Astrocyte (in vitro differentiated cells and primary cell): ENCODE data around the gene NEDD9. TPM values are rescaled to one million over a fixed set of nuclear protein-coding genes. Genes with fewer than 3 reads are reported as not detected.

Source experiments
- DNase-seq: peaks from one replicate; pipeline ENCODE4 v3.0.0-alpha.2; 2010; ENCODE audit warnings: low read depth
- FAIRE-seq: peaks from 2 replicates; lab custom pipeline; 2011; peaks lifted over from hg19 to GRCh38; lab: Jason Lieb, UNC
- H2AFZ ChIP-seq: 2 replicates; pipeline ENCODE4 v1.6.0; 2012; ENCODE audit warnings: low read depth, low read length, inconsistent platforms
- H3K27ac ChIP-seq: 2 replicates; pipeline ENCODE4 v1.5.1; 2011; ENCODE audit warnings: low read depth, low read length, inconsistent platforms
- H3K27me3 ChIP-seq: 2 replicates; pipeline ENCODE4 v1.6.0; 2011; ENCODE audit warnings: low read length, inconsistent platforms; ENCODE audit not compliant: insufficient read depth
- H3K36me3 ChIP-seq: 2 replicates; pipeline ENCODE4 v1.5.1; 2011; ENCODE audit warnings: low read length, inconsistent platforms; ENCODE audit not compliant: insufficient read depth
- H3K4me1 ChIP-seq: 2 replicates; pipeline ENCODE4 v1.5.1; 2011; ENCODE audit warnings: low read length, inconsistent platforms; ENCODE audit not compliant: insufficient read depth
- H3K4me2 ChIP-seq: 2 replicates; pipeline ENCODE4 v1.6.0; 2012; ENCODE audit warnings: low read length, inconsistent platforms
- H3K4me3 ChIP-seq: 2 replicates; pipeline ENCODE4 v1.5.1; 2011; ENCODE audit warnings: low read depth, mild to moderate bottlenecking, low read length, inconsistent platforms; ENCODE audit not compliant: insufficient read depth
- H3K79me2 ChIP-seq: 2 replicates; pipeline ENCODE4 v1.6.0; 2012; ENCODE audit warnings: mild to moderate bottlenecking, low read length, inconsistent platforms; ENCODE audit not compliant: insufficient read depth
- H3K9ac ChIP-seq: 2 replicates; pipeline ENCODE4 v1.6.0; 2012; ENCODE audit warnings: mild to moderate bottlenecking, low read length, inconsistent platforms
- H3K9me3 ChIP-seq: 2 replicates; pipeline ENCODE4 v1.5.1; 2012; ENCODE audit warnings: low read depth, mild to moderate bottlenecking, low read length, inconsistent platforms; ENCODE audit not compliant: insufficient read depth
- H4K20me1 ChIP-seq: 2 replicates; pipeline ENCODE4 v1.6.0; 2012; ENCODE audit warnings: low read length, inconsistent platforms; ENCODE audit not compliant: insufficient read depth
- H3K27ac Mint-ChIP-seq: one replicate; pipeline ENCODE4 v1.8.0; 2021; ENCODE audit warnings: mild to moderate bottlenecking, mixed read lengths; ENCODE audit not compliant: unreplicated experiment
- H3K27me3 Mint-ChIP-seq: one replicate; pipeline ENCODE4 v1.8.0; 2021; ENCODE audit warnings: low read depth, mixed read lengths; ENCODE audit not compliant: unreplicated experiment
- H3K36me3 Mint-ChIP-seq: one replicate; pipeline ENCODE4 v1.8.0; 2021; ENCODE audit warnings: low read depth, mixed read lengths; ENCODE audit not compliant: unreplicated experiment
- H3K4me1 Mint-ChIP-seq: one replicate; pipeline ENCODE4 v1.8.0; 2021; ENCODE audit warnings: low read depth, mixed read lengths; ENCODE audit not compliant: unreplicated experiment
- H3K4me3 Mint-ChIP-seq: one replicate; pipeline ENCODE4 v1.8.0; 2021; ENCODE audit warnings: mild to moderate bottlenecking, moderate library complexity, mixed read lengths; ENCODE audit not compliant: unreplicated experiment
- H3K9me3 Mint-ChIP-seq: one replicate; pipeline ENCODE4 v1.8.0; 2021; ENCODE audit warnings: mild to moderate bottlenecking, mixed read lengths; ENCODE audit not compliant: unreplicated experiment
- CTCF ChIP-seq: IDR thresholded peaks from 2 replicates; pipeline ENCODE4 v1.5.1; 2011; ENCODE audit warnings: low read depth, mild to moderate bottlenecking, inconsistent platforms, low read length, moderate library complexity; ENCODE audit not compliant: insufficient read depth
- EZH2 ChIP-seq: IDR thresholded peaks from 2 replicates; pipeline ENCODE4 v1.6.1; 2012; ENCODE audit warnings: mild to moderate bottlenecking, low read length, inconsistent platforms; ENCODE audit not compliant: insufficient read depth
- total RNA-seq: library from RNA; stranded (reverse); gene quantifications from 2 replicates; pipeline ENCODE4 v1.2.1, GENCODE V29; 2021

NEDD9 gene
- total RNA-seq, 1 donor from 2014 or later = 39.6 TPM

- FAIRE-seq = no peak
- H3K36me3 ChIP-seq = peaks cover 23% of the 10 kb centered on the region
Observed at GRCh38 chr6:11214084-11214833, 18.2 kb downstream of the NEDD9 start.

GRCh38 chr6:11213422-11214021, 18.9 kb downstream of the NEDD9 start:
- H3K36me3 ChIP-seq = peaks cover 27% of the 10 kb centered on the region
- DNase-seq = no peak
- no peak for TF ChIP-seq EZH2
- no peak for TF ChIP-seq CTCF
- H3K9ac ChIP-seq = peak overlapping the region; percentile 36
- H3K27ac ChIP-seq = peak overlapping the region; percentile 98
- Mint-ChIP-seq H3K27me3 (no peaks in the 10 kb centered on the region), H3K9me3 (peaks cover 4% of the 10 kb centered on the region), H3K4me1 (peaks cover 54% of the 10 kb centered on the region), H3K36me3 (peaks cover 26% of the 10 kb centered on the region), H3K4me3 (no peak overlapping the region), H3K27ac (no peak overlapping the region)
- peaks cover 84% of the 10 kb centered on the region for H3K4me1 ChIP-seq
- no peaks in the 10 kb centered on the region for H3K9me3 ChIP-seq
- no peak for FAIRE-seq
- no peak overlapping the region for H3K4me3 ChIP-seq
- no peak overlapping the region for H2AFZ ChIP-seq
- peak overlapping the region; percentile 17 for H3K4me2 ChIP-seq
- peaks cover 95% of the 10 kb centered on the region for H3K79me2 ChIP-seq
- no peaks in the 10 kb centered on the region for H3K27me3 ChIP-seq
- H4K20me1 ChIP-seq = peaks cover 26% of the 10 kb centered on the region

More at GRCh38 chr6:11214084-11214833, 18.2 kb downstream of the NEDD9 start:
- Histone ChIP-seq H4K20me1 (peaks cover 32% of the 10 kb centered on the region), H3K27me3 (no peaks in the 10 kb centered on the region), H3K79me2 (peaks cover 96% of the 10 kb centered on the region), H3K4me1 (peaks cover 86% of the 10 kb centered on the region), H3K9me3 (no peaks in the 10 kb centered on the region), H3K9ac (peak overlapping the region; percentile 36), H3K4me3 (no peak overlapping the region), H3K27ac (peak overlapping the region; percentile 98), H2AFZ (no peak overlapping the region), H3K4me2 (peak overlapping the region; percentile 17)
- no peak overlapping the region for H3K27ac Mint-ChIP-seq
- H3K4me1 Mint-ChIP-seq = peaks cover 57% of the 10 kb centered on the region
- H3K27me3 Mint-ChIP-seq = no peaks in the 10 kb centered on the region
- H3K9me3 Mint-ChIP-seq = peaks cover 4% of the 10 kb centered on the region
- TF ChIP-seq CTCF = no peak
- TF ChIP-seq EZH2 = no peak
- no peak for DNase-seq
- H3K4me3 Mint-ChIP-seq = no peak overlapping the region
- peaks cover 30% of the 10 kb centered on the region for H3K36me3 Mint-ChIP-seq

GRCh38 chr6:11212664-11213063, 19.8 kb downstream of the NEDD9 start:
- peak; percentile 81 for DNase-seq
- Histone ChIP-seq H3K4me1 (peaks cover 90% of the 10 kb centered on the region), H3K4me2 (peak overlapping the region; percentile 17), H3K79me2 (peaks cover 95% of the 10 kb centered on the region), H3K4me3 (no peak overlapping the region), H3K36me3 (peaks cover 27% of the 10 kb centered on the region), H4K20me1 (peaks cover 17% of the 10 kb centered on the region), H2AFZ (no peak overlapping the region), H3K27me3 (no peaks in the 10 kb centered on the region), H3K9me3 (no peaks in the 10 kb centered on the region), H3K27ac (peak overlapping the region; percentile 98), H3K9ac (peak overlapping the region; percentile 36)
- H3K4me3 Mint-ChIP-seq = no peak overlapping the region
- H3K27me3 Mint-ChIP-seq = no peaks in the 10 kb centered on the region
- peak overlapping the region; percentile 27 for H3K27ac Mint-ChIP-seq
- no peak for FAIRE-seq
- peaks cover 25% of the 10 kb centered on the region for H3K36me3 Mint-ChIP-seq
- peaks cover 4% of the 10 kb centered on the region for H3K9me3 Mint-ChIP-seq
- peaks cover 56% of the 10 kb centered on the region for H3K4me1 Mint-ChIP-seq
- TF ChIP-seq EZH2 (no peak), CTCF (no peak)
